HuH-7 (cell line): Measurements from ENCODE around the gene EMX1.

Experiments
- DNase-seq: peaks from one replicate; pipeline ENCODE4 v3.0.0; 2011; ENCODE audit warnings: low spot score

The EMX1 gene

GRCh38 chr2:72942881-72943418 is 25.6 kb downstream of the EMX1 start:
- DNase-seq, result no peak

GRCh38 chr2:72943540-72944395 is 26.4 kb downstream of the EMX1 start:
- no peak for DNase-seq

- no peak for DNase-seq
Measured at GRCh38 chr2:72944804-72945449, 27.6 kb downstream of the EMX1 start.

- no peak for DNase-seq
Measured at GRCh38 chr2:72945450-72946019, 28.2 kb downstream of the EMX1 start.

- DNase-seq, result no peak
Measured at GRCh38 chr2:72946466-72946865, 29.1 kb downstream of the EMX1 start.

- no peak for DNase-seq
Measured at GRCh38 chr2:72947952-72948830, 30.9 kb downstream of the EMX1 start.

GRCh38 chr2:72949045-72949444 is 31.7 kb downstream of the EMX1 start:
- DNase-seq, result no peak

GRCh38 chr2:72949642-72950041 is 32.3 kb downstream of the EMX1 start:
- no peak for DNase-seq

GRCh38 chr2:72950558-72951255 is 33.4 kb downstream of the EMX1 start:
- DNase-seq, result no peak

GRCh38 chr2:72951303-72952095 is 34.2 kb downstream of the EMX1 start:
- DNase-seq, result no peak

- no peak for DNase-seq
Measured at GRCh38 chr2:72952110-72952823, 34.9 kb downstream of the EMX1 start.

- no peak for DNase-seq
Measured at GRCh38 chr2:72952961-72953360, 35.6 kb downstream of the EMX1 start.

- no peak for DNase-seq
Measured at GRCh38 chr2:72953528-72953927, 36.2 kb downstream of the EMX1 start.

- no peak for DNase-seq
Measured at GRCh38 chr2:72953976-72954375, 36.7 kb downstream of the EMX1 start.

GRCh38 chr2:72954376-72955227 is 37.3 kb downstream of the EMX1 start:
- DNase-seq, result no peak

GRCh38 chr2:72955228-72956049 is 38.1 kb downstream of the EMX1 start:
- no peak for DNase-seq

GRCh38 chr2:72956050-72956395 is 38.7 kb downstream of the EMX1 start:
- DNase-seq, result no peak

- DNase-seq, result no peak
Measured at GRCh38 chr2:72956936-72957335, 39.6 kb downstream of the EMX1 start.
